GM23338 (cell line): ENCODE data around the gene PPFIA4.

Source experiments
- CTCF ChIP-seq, 2 experiments: fragments of 200-600 bp in 1 of 2; sonication (generic) in 1 of 2; conservative IDR thresholded peaks; 2 replicates each; pipeline versions ENCODE4 v1.5.1 to v1.6.1; 2016 to 2017; ENCODE audit warnings: antibody characterized with exemption in 2 of 2, low read depth in 2 of 2, mild to moderate bottlenecking in 2 of 2, moderate library complexity in 1 of 2
- EZH2 ChIP-seq: fragments of 200-600 bp; sonication (generic); IDR thresholded peaks from one replicate; pipeline ENCODE4 v1.8.0; 2017; ENCODE audit warnings: antibody characterized with exemption, mild to moderate bottlenecking, low read depth; ENCODE audit not compliant: unreplicated experiment
- EZH2phosphoT487 ChIP-seq: fragments of 200-600 bp; sonication (generic); IDR thresholded peaks from one replicate; pipeline ENCODE4 v1.8.1; 2018; ENCODE audit warnings: antibody characterized with exemption; ENCODE audit not compliant: unreplicated experiment
- JUNB ChIP-seq: IDR thresholded peaks from one replicate; pipeline ENCODE4 v1.6.1; 2016; ENCODE audit warnings: antibody characterized with exemption; ENCODE audit not compliant: unreplicated experiment
- POLR2AphosphoS5 ChIP-seq: IDR thresholded peaks from 2 replicates; pipeline ENCODE4 v1.6.1; 2016; ENCODE audit warnings: antibody characterized with exemption, low read depth
- REST ChIP-seq: IDR thresholded peaks from one replicate; pipeline ENCODE4 v1.6.1; 2018; ENCODE audit warnings: antibody characterized with exemption; ENCODE audit not compliant: unreplicated experiment

- TF ChIP-seq EZH2phosphoT487: no peak
- no peak for TF ChIP-seq EZH2
- no peak for TF ChIP-seq CTCF (conservative IDR thresholded peaks at IDR 0.05; ENCODE audit: low read depth in 2 of 2)
- no peak for TF ChIP-seq POLR2AphosphoS5
- no peak for TF ChIP-seq REST
- no peak for TF ChIP-seq JUNB
Observed at GRCh38 chr1:203101813-203102634, 75.7 kb downstream of the PPFIA4 start.
